HepG2 (cell line): ENCODE measurements around the gene ZCCHC7. TPM values are rescaled to one million over a fixed set of nuclear protein-coding genes. Genes with fewer than 3 reads are reported as not detected.

Experiments
- ATAC-seq: fragments of 200-7000 bp; cut with Tn5 transposase; 3 replicates; pipeline ENCODE4 v1.9.1; 2020; ENCODE audit warnings: mild to moderate bottlenecking, moderate library complexity
- BruUV-seq: library from RNA; stranded (reverse); fragments of 400-500 nt; replicated peaks from 2 replicates; lab custom pipeline; 2021; lab: Mats Ljungman, UMichigan
- CTCF ChIA-PET: fragments of 300-600 bp; formaldehyde crosslinking; extraction: SDS; loops from one replicate; lab custom pipeline; 2021; ENCODE audit warnings: low total read pairs, inconsistent platforms, low intra/inter-chr PET ratio; lab: Yijun Ruan, JAX
- POLR2A ChIA-PET: fragments of 350-600 bp; sonication (Branson Sonifier 250); formaldehyde crosslinking; loops from one replicate; lab custom pipeline; 2020; ENCODE audit warnings: antibody characterized with exemption, inconsistent platforms; lab: Yijun Ruan, JAX
- DNase-seq: peaks from one replicate; pipeline ENCODE4 v3.0.0-alpha.2; 2015; ENCODE audit warnings: low spot score
- FAIRE-seq: peaks from 3 replicates; lab custom pipeline; 2011; peaks lifted over from hg19 to GRCh38; lab: Jason Lieb, UNC
- H2AFZ ChIP-seq: one replicate; pipeline ENCODE4 v1.6.1; 2011; ENCODE audit warnings: low read length, inconsistent platforms
- H3K27ac ChIP-seq: fragments of 300-600 bp; 3 replicates; pipeline ENCODE4 v1.8.0; 2011; ENCODE audit warnings: mixed run types, mild to moderate bottlenecking, mixed read lengths, low read length, inconsistent platforms; ENCODE audit not compliant: insufficient read depth; ENCODE audit errors: extremely low read length
- H3K27me3 ChIP-seq, 2 experiments: fragments of 200-600 bp in 1 of 2; 2 replicates in 1 of 2; 3 replicates in 1 of 2; pipeline versions ENCODE4 v1.6.0 to v1.8.0; 2011; ENCODE audit warnings: low read length in 2 of 2, mild to moderate bottlenecking in 2 of 2, moderate library complexity in 2 of 2, inconsistent platforms in 1 of 2; ENCODE audit not compliant: insufficient read depth in 2 of 2, control insufficient read depth in 1 of 2
- H3K36me3 ChIP-seq, 2 experiments: fragments of 200-600 bp in 1 of 2; replicated peaks in 1 of 2; 2 replicates in 1 of 2; 3 replicates in 1 of 2; pipeline versions ENCODE4 v1.5.1 to v1.8.0; 2011; ENCODE audit warnings: low read length in 2 of 2, inconsistent platforms in 1 of 2; ENCODE audit not compliant: insufficient read depth in 2 of 2, control insufficient read depth in 1 of 2
- H3K4me1 ChIP-seq: 2 replicates; pipeline ENCODE4 v1.5.1; 2012; ENCODE audit warnings: low read length, inconsistent platforms; ENCODE audit not compliant: insufficient read depth
- H3K4me2 ChIP-seq: 2 replicates; pipeline ENCODE4 v1.6.0; 2011; ENCODE audit warnings: low read depth, low read length, inconsistent platforms
- H3K4me3 ChIP-seq, 3 experiments: fragments of 200-600 bp in 1 of 3; sonication (generic), shearing (Covaris generic) in 1 of 3; replicated peaks in 1 of 3; 2 replicates each; pipeline ENCODE4 v1.5.1; 2011 to 2016; ENCODE audit warnings: low read length in 3 of 3, inconsistent platforms in 2 of 3, low read depth in 2 of 3, mild to moderate bottlenecking in 2 of 3, control low read depth in 1 of 3, mixed read lengths in 1 of 3; ENCODE audit not compliant: insufficient read depth in 1 of 3
- H3K79me2 ChIP-seq: one replicate; pipeline ENCODE4 v1.6.1; 2011; ENCODE audit warnings: low read length, inconsistent platforms; ENCODE audit not compliant: insufficient read depth
- H3K9ac ChIP-seq: 2 replicates; pipeline ENCODE4 v1.6.0; 2011; ENCODE audit warnings: mild to moderate bottlenecking, low read depth, low read length, inconsistent platforms; ENCODE audit not compliant: insufficient read depth
- H3K9me3 ChIP-seq: 2 replicates; pipeline ENCODE4 v1.5.1; 2012; ENCODE audit warnings: mild to moderate bottlenecking, low read length
- H4K20me1 ChIP-seq: 2 replicates; pipeline ENCODE4 v1.6.0; 2011; ENCODE audit warnings: inconsistent platforms, mild to moderate bottlenecking, low read length, moderate library complexity; ENCODE audit not compliant: insufficient read depth
- CEBPB ChIP-seq: IDR thresholded peaks from 2 replicates; pipeline ENCODE4 v1.6.1; 2011; ENCODE audit warnings: low read depth, low read length, improper control_type of control experiment, borderline replicate concordance
- FOXO1 ChIP-seq: sonication (generic); formaldehyde crosslinking; IDR thresholded peaks from 2 replicates; pipeline ENCODE4 v1.4.0; 2020; ENCODE audit warnings: missing genetic modification reagents
- MAFF ChIP-seq: IDR thresholded peaks from 2 replicates; pipeline ENCODE4 v1.6.1; 2011; ENCODE audit warnings: low read depth, low read length, improper control_type of control experiment
- MAFK ChIP-seq, 2 experiments: IDR thresholded peaks in 1 of 2; conservative IDR thresholded peaks in 1 of 2; 2 replicates each; pipeline ENCODE4 v1.6.1; 2011; ENCODE audit warnings: improper control_type of control experiment in 2 of 2, low read length in 2 of 2
- MXD4 ChIP-seq: IDR thresholded peaks from 2 replicates; pipeline ENCODE4 v1.6.1; 2016; ENCODE audit warnings: mild to moderate bottlenecking, missing biosample characterization, missing genetic modification reagents
- NCOA5 ChIP-seq: sonication (generic); formaldehyde crosslinking; IDR thresholded peaks from 2 replicates; pipeline ENCODE4 v1.4.0; 2020; ENCODE audit warnings: missing genetic modification reagents
- NFYC ChIP-seq: IDR thresholded peaks from 2 replicates; pipeline ENCODE4 v1.6.1; 2016; ENCODE audit warnings: missing genetic modification reagents, missing compliant biosample characterization
- NR1H2 ChIP-seq: sonication (generic); formaldehyde crosslinking; IDR thresholded peaks from 2 replicates; pipeline ENCODE4 v1.8.1; 2022; ENCODE audit warnings: low read depth, missing genetic modification reagents, borderline replicate concordance
- SMYD3 ChIP-seq: sonication (generic); formaldehyde crosslinking; IDR thresholded peaks from 2 replicates; pipeline ENCODE4 v1.8.1; 2023; ENCODE audit warnings: mild to moderate bottlenecking, missing genetic modification reagents
- SRF ChIP-seq: IDR thresholded peaks from 2 replicates; pipeline ENCODE4 v1.6.1; 2011; ENCODE audit warnings: mild to moderate bottlenecking, low read depth, low read length, moderate library complexity
- STAG1 ChIP-seq: sonication (generic); formaldehyde crosslinking; IDR thresholded peaks from 2 replicates; pipeline ENCODE4 v1.4.0; 2020; ENCODE audit warnings: missing genetic modification reagents
- THYN1 ChIP-seq: sonication (generic); formaldehyde crosslinking; IDR thresholded peaks from 2 replicates; pipeline ENCODE4 v1.8.1; 2023; ENCODE audit warnings: low read depth, mild to moderate bottlenecking, moderate library complexity, missing genetic modification reagents, borderline replicate concordance
- ZNF354B ChIP-seq: sonication (generic); formaldehyde crosslinking; IDR thresholded peaks from 2 replicates; pipeline ENCODE4 v1.8.0; 2022; ENCODE audit warnings: mild to moderate bottlenecking, missing genetic modification reagents
- ZNF383 ChIP-seq: sonication (generic); formaldehyde crosslinking; IDR thresholded peaks from 2 replicates; pipeline ENCODE4 v1.4.0; 2020; ENCODE audit warnings: missing genetic modification reagents, mild to moderate bottlenecking, borderline replicate concordance
- ZNF556 ChIP-seq: sonication (generic); formaldehyde crosslinking; IDR thresholded peaks from 2 replicates; pipeline ENCODE4 v1.4.0; 2020; ENCODE audit warnings: mild to moderate bottlenecking, missing genetic modification reagents, borderline replicate concordance
- ZNF598 ChIP-seq: sonication (generic); formaldehyde crosslinking; IDR thresholded peaks from 2 replicates; pipeline ENCODE4 v1.5.1; 2020; ENCODE audit warnings: mild to moderate bottlenecking, missing genetic modification reagents, borderline replicate concordance
- ZSCAN30 ChIP-seq: sonication (generic); formaldehyde crosslinking; IDR thresholded peaks from 2 replicates; pipeline ENCODE4 v1.5.0; 2020; ENCODE audit warnings: mild to moderate bottlenecking, missing genetic modification reagents
- WGBS: methylation state at CpG from one replicate; pipeline ENCODE4 v1.1.6; 2017; ENCODE audit warnings: low lambda C conversion rate; 5-methylcytosine and 5-hydroxymethylcytosine counted together
- in situ Hi-C: cut with HindIII; loops from 2 replicates; pipeline ENCODE4 v1.10.0; 2017; ENCODE audit warnings: low pct_unique_long_range_greater_than_20kb; ENCODE audit not compliant: extremely low pct_ligation_motif_present
- intact Hi-C: fragments of 100-400 bp; cut with micrococcal nuclease; formaldehyde crosslinking; loops from one replicate; pipeline ENCODE4 v1.10.0; 2022; ENCODE audit not compliant: unreplicated experiment
- polyA plus RNA-seq, 8 experiments: library from polyadenylated mRNA; depleted of rRNA in 3 of 8; stranded (reverse) in 7 of 8; unstranded in 1 of 8; fragments of >200 nt; fragmentation: Illumina TruSeq in 4 of 8; extraction: Trizol in 4 of 8; gene quantifications; 2 replicates each; pipeline versions ENCODE4 v1.2.1 to v1.2.3, GENCODE V29; 2011 to 2016; ENCODE audit warnings: low read depth in 4 of 8, missing spikeins in 1 of 8, mixed read lengths in 1 of 8; ENCODE audit not compliant: insufficient read depth in 1 of 8
- total RNA-seq, 5 experiments: library from RNA; depleted of rRNA; stranded (reverse); fragments of >200 nt; fragmentation: Illumina TruSeq; extraction: Trizol; gene quantifications; 2 replicates each; pipeline ENCODE4 v1.2.3, GENCODE V29; 2016; ENCODE audit warnings: low read depth in 1 of 5
- TF ChIP-seq, protein P1 (sequence below): sonication (generic); formaldehyde crosslinking; IDR thresholded peaks from 2 replicates; pipeline ENCODE4 v1.5.0; 2020; ENCODE audit warnings: mild to moderate bottlenecking, missing genetic modification reagents, moderate library complexity

ZCCHC7 gene
- total and polyA plus RNA-seq, 2 of the 13 experiments (the other 11 are each of a cell fraction or from before 2014, with no cell fraction given), result 13.6 to 19.3 TPM

DNA sequence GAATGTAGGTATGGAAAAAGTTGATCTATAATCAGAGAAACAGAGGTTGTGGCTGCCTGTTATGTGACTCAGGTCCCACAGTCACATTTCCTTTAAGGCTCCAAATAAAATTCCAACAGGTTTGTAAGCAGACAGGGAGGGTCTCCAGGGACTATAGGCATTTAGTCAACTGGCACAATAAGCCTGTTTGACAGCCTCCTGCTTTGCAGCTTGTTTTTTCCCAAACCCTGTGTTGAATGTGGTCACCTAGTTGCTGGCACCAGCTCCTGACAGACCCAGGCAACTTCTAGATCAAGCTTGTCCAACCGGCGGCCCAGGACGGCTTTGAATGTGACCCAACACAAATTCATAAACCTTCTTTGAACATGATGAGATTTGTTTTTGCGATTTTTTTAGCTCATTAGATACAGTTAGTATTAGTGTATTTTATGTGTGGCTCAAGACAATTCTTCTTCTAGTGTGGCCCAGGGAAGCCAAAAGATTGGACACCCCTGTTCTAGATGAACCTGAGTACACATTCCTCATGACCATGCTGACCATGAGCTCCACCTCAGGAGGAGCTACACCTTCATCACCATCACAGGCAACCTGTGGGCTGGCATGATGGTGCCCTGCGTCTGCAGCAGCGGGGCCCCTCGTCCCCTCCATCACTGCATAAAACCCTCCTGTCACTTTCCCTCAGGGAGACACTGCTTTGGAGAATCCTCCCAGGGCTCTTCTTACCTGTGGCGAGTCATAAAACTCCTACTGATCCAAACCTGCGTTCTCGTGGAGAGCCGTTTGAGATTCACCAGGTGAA lies 286.4 kb downstream of the ZCCHC7 start:
- in situ Hi-C loops (no loop called here), intact Hi-C loops (no loop called here)
- POLR2A ChIA-PET, result no interaction called here
- no peaks in the 10 kb centered on the region for H3K36me3 ChIP-seq
- no peaks in the 10 kb centered on the region for H4K20me1 ChIP-seq
- H3K4me2 ChIP-seq, result no peak overlapping the region
- TF ChIP-seq ZNF383 (no peak), NCOA5 (CRISPR knock-in tag) (no peak), ZNF556 (CRISPR knock-in tag) (no peak), CEBPB (no peak)
- 0 out of 5 replicates have a peak, but pooled peaks cover 0 to 3% of the 10 kb centered on the region in 2 experiments for H3K27me3 ChIP-seq
- peaks cover 32% of the 10 kb centered on the region for H3K4me1 ChIP-seq
- no peak overlapping the region for H3K27ac ChIP-seq
- H3K9me3 ChIP-seq, result no peaks in the 10 kb centered on the region
- FAIRE-seq (no peak), ATAC-seq (no peak), DNase-seq (no peak)
- no peaks in the 10 kb centered on the region for H3K79me2 ChIP-seq
- H2AFZ ChIP-seq, result no peak overlapping the region
- BruUV-seq, result no TSS peak
- 74% methylated on average over 10 of the region's 11 CpGs for WGBS
- CTCF ChIA-PET, result no interaction called here
- H3K9ac ChIP-seq, result no peak overlapping the region
- no peak overlapping the region for H3K4me3 ChIP-seq

DNA sequence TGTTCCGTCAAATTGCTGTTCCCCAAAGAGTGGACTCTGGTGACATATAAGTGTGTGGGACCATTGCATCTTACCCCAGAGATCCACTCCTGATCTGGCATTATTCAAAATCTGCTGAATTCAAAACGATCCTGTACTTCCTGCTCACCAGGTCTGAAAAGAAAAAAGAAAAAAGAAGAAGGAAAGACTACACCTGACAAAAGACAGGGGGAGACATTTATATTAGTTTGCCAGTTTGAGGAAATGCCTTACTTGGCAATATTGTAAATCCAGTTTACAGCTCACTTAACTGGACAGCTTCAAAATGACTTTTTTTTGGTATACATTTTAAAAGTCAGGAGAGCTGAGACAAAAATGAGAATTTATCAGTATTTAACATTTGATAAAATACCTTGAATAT lies 287.1 kb downstream of the ZCCHC7 start:
- 0 out of 5 replicates have a peak, but pooled peaks cover 0 to 3% of the 10 kb centered on the region in 2 experiments for H3K27me3 ChIP-seq
- FAIRE-seq (peak; percentile 42), ATAC-seq (no peak), DNase-seq (peak; percentile 22)
- CTCF ChIA-PET, result no interaction called here
- no peak overlapping the region for H3K9ac ChIP-seq
- H3K36me3 ChIP-seq, result no peaks in the 10 kb centered on the region
- H3K27ac ChIP-seq, result no peak overlapping the region
- WGBS, result 50% methylated on average over 2 of the region's 2 CpGs
- POLR2A ChIA-PET, result no interaction called here
- in situ Hi-C loops (no loop called here), intact Hi-C loops (no loop called here)
- H4K20me1 ChIP-seq, result no peaks in the 10 kb centered on the region
- no peaks in the 10 kb centered on the region for H3K79me2 ChIP-seq
- BruUV-seq, result no TSS peak
- H3K9me3 ChIP-seq, result no peaks in the 10 kb centered on the region
- H2AFZ ChIP-seq, result no peak overlapping the region
- H3K4me2 ChIP-seq, result no peak overlapping the region
- peaks cover 39% of the 10 kb centered on the region for H3K4me1 ChIP-seq
- no peak overlapping the region for H3K4me3 ChIP-seq
- TF ChIP-seq, protein P1, sequence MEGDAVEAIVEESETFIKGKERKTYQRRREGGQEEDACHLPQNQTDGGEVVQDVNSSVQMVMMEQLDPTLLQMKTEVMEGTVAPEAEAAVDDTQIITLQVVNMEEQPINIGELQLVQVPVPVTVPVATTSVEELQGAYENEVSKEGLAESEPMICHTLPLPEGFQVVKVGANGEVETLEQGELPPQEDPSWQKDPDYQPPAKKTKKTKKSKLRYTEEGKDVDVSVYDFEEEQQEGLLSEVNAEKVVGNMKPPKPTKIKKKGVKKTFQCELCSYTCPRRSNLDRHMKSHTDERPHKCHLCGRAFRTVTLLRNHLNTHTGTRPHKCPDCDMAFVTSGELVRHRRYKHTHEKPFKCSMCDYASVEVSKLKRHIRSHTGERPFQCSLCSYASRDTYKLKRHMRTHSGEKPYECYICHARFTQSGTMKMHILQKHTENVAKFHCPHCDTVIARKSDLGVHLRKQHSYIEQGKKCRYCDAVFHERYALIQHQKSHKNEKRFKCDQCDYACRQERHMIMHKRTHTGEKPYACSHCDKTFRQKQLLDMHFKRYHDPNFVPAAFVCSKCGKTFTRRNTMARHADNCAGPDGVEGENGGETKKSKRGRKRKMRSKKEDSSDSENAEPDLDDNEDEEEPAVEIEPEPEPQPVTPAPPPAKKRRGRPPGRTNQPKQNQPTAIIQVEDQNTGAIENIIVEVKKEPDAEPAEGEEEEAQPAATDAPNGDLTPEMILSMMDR (CRISPR knock-in tag), result peak; percentile 14; the same call in 1 of the 2 replicates
- 0 out of 2 replicates have a peak, but pooled peaks have one; percentile 7 for TF ChIP-seq STAG1 (CRISPR knock-in tag)
- peak; percentile 78 to 87 for TF ChIP-seq MAFK (conservative IDR thresholded peaks at IDR 0.05 in 1 of 2, IDR thresholded peaks at IDR 0.05 in 1 of 2; ENCODE audit: low read length in 2 of 2)
- no peak for TF ChIP-seq ZSCAN30 (CRISPR knock-in tag)
- no peak for TF ChIP-seq FOXO1 (CRISPR knock-in tag)
- TF ChIP-seq MAFF, result peak; percentile 82
- TF ChIP-seq NR1H2 (CRISPR knock-in tag), result no peak
- TF ChIP-seq ZNF354B, result no peak
- no peak for TF ChIP-seq MXD4
- no peak for TF ChIP-seq SMYD3 (CRISPR knock-in tag)
- no peak for TF ChIP-seq NFYC (CRISPR knock-in tag)
- TF ChIP-seq SRF, result 0 out of 2 replicates have a peak, but pooled peaks have one; percentile 50
- no peak for TF ChIP-seq ZNF598
- no peak for TF ChIP-seq THYN1 (CRISPR knock-in tag)
